Left ventricle myocardium inferior (tissue), 1 donor: ENCODE data around the gene PDCD6IP. TPM values are rescaled to one million over a fixed set of nuclear protein-coding genes. Genes with fewer than 3 reads are reported as not detected.

Experiments used
- DNase-seq: peaks from one replicate; pipeline ENCODE4 v3.0.0-alpha.2; 2020
- H3K27ac ChIP-seq: fragments of 200-600 bp; replicated peaks from 2 replicates; pipeline ENCODE4 v1.8.0; 2021
- H3K27me3 ChIP-seq: fragments of 200-600 bp; 2 replicates; pipeline ENCODE4 v1.8.0; 2021; ENCODE audit warnings: low read depth
- H3K36me3 ChIP-seq: fragments of 200-600 bp; 2 replicates; pipeline ENCODE4 v1.8.0; 2021
- H3K4me1 ChIP-seq: fragments of 200-600 bp; 2 replicates; pipeline ENCODE4 v1.8.0; 2021
- H3K4me3 ChIP-seq: fragments of 200-600 bp; 2 replicates; pipeline ENCODE4 v1.8.0; 2021; ENCODE audit warnings: mild to moderate bottlenecking, moderate library complexity
- H3K9me3 ChIP-seq: fragments of 200-600 bp; replicated peaks from 2 replicates; pipeline ENCODE4 v1.8.0; 2021
- intact Hi-C: fragments of 100-400 bp; cut with micrococcal nuclease; formaldehyde crosslinking; loops from one replicate; pipeline ENCODE4 v1.11.0; 2022
- total RNA-seq: library from RNA; stranded (reverse); fragmentation: NEBNext Ultra II Directional; extraction: Animal tissue kit (Norgen Biotek cat#: 25700); gene quantifications from one replicate; pipeline ENCODE4 v1.2.1, GENCODE V29; 2021
- TF ChIP-seq, protein P1 (sequence below): fragments of 200-600 bp; IDR thresholded peaks from 2 replicates; pipeline ENCODE4 v1.8.0; 2021; ENCODE audit warnings: antibody characterized with exemption, mild to moderate bottlenecking, borderline replicate concordance
- donor health status: DM: no; HTN: yes; CAD: no; lungs with severe emphysema.

The PDCD6IP gene
- total RNA-seq, 1 donor from 2014 or later: 129 TPM

DNA sequence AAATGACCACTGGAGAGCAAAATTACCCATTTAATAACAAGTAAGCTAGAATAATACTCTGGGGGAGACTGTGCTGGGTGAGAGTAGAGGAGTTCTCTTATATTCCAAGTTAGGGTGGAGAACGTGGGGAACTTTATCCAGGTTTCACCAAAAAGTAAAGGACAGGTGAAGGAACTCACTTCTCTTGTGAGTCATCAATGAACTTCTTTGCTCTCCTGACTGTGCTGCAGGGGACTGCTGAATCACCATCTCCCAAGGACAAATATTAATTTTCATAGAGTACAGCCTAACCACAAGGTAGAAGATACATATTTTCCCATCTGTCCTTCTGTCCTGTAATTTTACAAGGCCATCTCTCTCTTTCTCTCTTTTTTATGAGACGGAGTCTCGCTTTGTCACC lies 8.3 kb upstream of the PDCD6IP start:
- no peaks in the 10 kb centered on the region for H3K9me3 ChIP-seq
- H3K4me3 ChIP-seq: no peak overlapping the region
- DNase-seq: no peak
- H3K27ac ChIP-seq: no peak overlapping the region
- TF ChIP-seq, protein P1, sequence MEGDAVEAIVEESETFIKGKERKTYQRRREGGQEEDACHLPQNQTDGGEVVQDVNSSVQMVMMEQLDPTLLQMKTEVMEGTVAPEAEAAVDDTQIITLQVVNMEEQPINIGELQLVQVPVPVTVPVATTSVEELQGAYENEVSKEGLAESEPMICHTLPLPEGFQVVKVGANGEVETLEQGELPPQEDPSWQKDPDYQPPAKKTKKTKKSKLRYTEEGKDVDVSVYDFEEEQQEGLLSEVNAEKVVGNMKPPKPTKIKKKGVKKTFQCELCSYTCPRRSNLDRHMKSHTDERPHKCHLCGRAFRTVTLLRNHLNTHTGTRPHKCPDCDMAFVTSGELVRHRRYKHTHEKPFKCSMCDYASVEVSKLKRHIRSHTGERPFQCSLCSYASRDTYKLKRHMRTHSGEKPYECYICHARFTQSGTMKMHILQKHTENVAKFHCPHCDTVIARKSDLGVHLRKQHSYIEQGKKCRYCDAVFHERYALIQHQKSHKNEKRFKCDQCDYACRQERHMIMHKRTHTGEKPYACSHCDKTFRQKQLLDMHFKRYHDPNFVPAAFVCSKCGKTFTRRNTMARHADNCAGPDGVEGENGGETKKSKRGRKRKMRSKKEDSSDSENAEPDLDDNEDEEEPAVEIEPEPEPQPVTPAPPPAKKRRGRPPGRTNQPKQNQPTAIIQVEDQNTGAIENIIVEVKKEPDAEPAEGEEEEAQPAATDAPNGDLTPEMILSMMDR: no peak
- no peaks in the 10 kb centered on the region for H3K36me3 ChIP-seq
- no peaks in the 10 kb centered on the region for H3K27me3 ChIP-seq
- H3K4me1 ChIP-seq: peaks cover 5% of the 10 kb centered on the region
- intact Hi-C loops: no loop called here

DNA sequence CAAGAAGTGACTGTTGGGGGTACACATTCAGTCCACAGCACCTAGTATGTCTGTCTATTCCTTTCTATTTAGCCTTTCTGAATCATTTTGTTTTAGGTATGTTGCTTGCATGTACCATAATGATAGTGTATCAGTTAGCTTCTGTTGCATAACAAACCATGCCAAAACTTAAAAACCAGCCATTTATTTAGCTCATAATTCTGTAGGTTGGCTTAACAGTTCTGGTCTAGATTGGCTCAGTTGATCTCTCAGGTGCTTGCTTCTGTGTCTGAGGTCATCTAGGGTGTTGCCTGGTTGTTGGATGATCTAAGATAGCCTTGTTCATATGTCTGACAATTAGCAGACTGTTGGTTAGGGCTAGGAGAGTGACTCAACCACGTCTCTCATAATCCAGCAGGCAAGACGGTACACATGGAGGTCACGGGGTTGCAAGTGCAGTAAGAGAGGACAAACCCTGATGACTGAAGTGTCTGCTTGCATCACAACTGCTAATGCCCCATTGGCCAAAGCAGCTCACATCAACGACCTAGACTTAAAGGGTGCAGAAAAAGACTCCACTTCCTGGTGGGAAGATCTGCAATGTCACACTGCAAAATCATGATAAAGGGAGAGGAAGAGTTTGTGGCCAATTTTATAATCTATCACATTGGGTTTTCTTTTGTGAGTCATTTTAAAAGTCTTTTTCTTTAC lies 6.8 kb upstream of the PDCD6IP start:
- no peak overlapping the region for H3K27ac ChIP-seq
- H3K36me3 ChIP-seq: no peaks in the 10 kb centered on the region
- intact Hi-C loops: no loop called here
- no peaks in the 10 kb centered on the region for H3K9me3 ChIP-seq
- H3K27me3 ChIP-seq: no peaks in the 10 kb centered on the region
- peaks cover 5% of the 10 kb centered on the region for H3K4me1 ChIP-seq
- no peak for DNase-seq
- H3K4me3 ChIP-seq: no peak overlapping the region
- TF ChIP-seq, protein P1: no peak

DNA sequence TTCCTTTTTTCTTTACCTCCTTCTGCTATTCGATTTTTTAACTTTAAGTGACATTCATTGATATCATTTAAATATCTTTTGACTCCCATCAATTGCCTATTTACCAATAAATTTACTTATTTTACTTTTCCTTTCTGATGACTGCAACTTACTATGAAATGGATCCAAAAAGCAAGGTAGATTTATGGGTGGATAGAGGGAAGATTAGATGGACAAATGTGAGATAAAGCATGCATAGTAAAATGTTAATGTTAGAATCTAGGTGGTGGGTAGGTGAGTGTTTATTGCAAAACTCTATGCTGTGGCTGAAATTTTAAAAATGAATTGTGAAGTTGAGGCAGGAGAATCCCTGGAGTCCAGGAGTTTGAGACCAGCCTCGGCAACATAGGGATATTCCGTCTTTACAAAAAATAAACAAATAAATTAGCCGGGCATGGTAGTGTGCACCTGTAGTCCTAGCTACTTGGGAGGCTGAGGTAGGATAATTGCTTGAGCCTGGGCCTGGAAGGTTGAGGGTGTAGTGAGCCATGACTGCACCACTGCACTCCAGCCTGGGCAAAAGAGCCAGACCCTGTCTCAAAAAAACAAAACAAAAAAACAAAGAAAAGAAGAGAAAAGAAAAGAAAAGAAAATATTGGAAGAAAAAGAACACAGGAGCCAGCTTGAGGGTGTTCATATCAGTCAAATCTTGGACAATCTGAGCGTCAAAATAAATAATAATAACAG lies 6.1 kb upstream of the PDCD6IP start:
- Histone ChIP-seq H3K9me3 (no peaks in the 10 kb centered on the region), H3K36me3 (no peaks in the 10 kb centered on the region), H3K27ac (no peak overlapping the region), H3K4me1 (peaks cover under 1% of the 10 kb centered on the region), H3K27me3 (no peaks in the 10 kb centered on the region), H3K4me3 (no peak overlapping the region)
- TF ChIP-seq, protein P1: no peak
- no peak for DNase-seq
- intact Hi-C loops: no loop called here

DNA sequence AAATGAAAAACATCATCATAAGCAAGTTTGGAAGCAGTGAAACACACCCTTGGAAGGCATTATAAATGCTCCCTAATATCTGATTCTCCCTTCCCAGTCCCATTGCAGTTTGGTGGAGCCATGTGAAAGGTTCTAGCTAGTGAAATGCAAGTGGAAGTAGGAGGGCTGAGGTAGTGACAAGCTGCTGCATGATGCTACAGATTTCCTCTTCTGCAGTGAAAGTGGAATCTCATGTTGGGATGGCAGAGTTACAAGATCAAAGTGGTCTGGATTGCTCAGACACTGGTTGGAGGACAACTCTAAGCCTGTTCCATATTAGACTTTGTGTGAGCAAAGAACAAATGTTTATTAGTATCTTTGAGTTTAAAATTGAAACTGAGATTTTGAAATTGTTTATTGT lies 3.3 kb upstream of the PDCD6IP start:
- no peak overlapping the region for H3K4me3 ChIP-seq
- no peak for DNase-seq
- intact Hi-C loops: no loop called here
- TF ChIP-seq, protein P1: no peak
- no peak overlapping the region for H3K27ac ChIP-seq
- no peaks in the 10 kb centered on the region for H3K36me3 ChIP-seq
- H3K9me3 ChIP-seq: no peaks in the 10 kb centered on the region
- no peaks in the 10 kb centered on the region for H3K27me3 ChIP-seq
- peaks cover 29% of the 10 kb centered on the region for H3K4me1 ChIP-seq

DNA sequence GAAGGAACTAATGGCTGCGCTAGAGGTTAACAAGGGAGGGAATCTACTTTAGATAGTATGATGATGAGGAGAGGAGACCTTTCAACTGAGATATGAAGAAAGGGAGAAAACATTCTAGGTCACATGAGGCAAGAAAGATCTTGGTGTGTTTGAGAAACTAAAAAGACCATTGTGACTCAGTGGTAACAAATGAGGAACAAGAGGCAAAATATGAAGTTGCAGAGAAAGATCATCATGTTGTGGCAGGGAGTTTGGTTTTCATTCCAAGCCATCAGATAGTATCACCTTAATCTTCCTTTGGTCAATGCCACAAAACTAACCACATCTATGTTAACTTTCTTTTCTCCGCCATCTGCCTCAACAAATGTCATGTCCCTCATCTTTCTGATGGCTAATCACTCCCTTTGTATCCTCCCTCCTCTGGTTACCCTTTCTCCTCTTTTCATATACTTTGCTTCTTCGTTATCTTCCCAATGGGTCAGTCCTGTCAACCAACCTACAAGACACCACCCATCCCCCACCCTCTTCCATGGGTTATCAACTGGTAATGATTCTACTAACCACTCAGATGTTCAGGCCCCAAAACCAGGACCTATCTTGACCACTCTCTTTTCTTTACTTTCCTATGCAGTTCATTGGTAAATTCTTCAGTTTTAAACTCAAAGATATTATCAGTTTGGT lies 2.4 kb upstream of the PDCD6IP start:
- intact Hi-C loops: no loop called here
- TF ChIP-seq, protein P1: no peak
- H3K4me1 ChIP-seq: peaks cover 37% of the 10 kb centered on the region
- no peak overlapping the region for H3K4me3 ChIP-seq
- no peaks in the 10 kb centered on the region for H3K9me3 ChIP-seq
- DNase-seq: no peak
- no peak overlapping the region for H3K27ac ChIP-seq
- no peaks in the 10 kb centered on the region for H3K36me3 ChIP-seq
- H3K27me3 ChIP-seq: no peaks in the 10 kb centered on the region
